ENCODE measurements around the gene LYPD6B.

The LYPD6B gene

DNA sequence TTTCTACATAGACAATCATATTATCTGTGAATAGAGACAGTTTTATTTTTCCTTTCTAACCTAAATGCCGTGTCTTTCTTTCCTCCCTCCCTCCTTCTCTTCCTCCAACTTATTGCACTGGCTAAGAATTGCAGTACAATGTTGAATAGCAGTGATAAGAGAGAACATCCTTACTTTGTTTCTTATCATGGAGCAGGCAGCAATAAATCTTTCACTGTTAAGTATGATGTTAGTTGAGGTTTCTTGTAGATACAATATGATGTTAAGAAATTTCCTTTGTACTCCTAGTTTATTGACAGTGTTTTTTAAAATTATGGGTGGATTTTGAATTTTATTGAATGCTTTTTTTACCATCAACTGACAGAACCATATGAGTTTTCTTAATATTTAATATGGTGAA lies 6.0 kb downstream of the LYPD6B start:
- DNase-seq: no peak

DNA sequence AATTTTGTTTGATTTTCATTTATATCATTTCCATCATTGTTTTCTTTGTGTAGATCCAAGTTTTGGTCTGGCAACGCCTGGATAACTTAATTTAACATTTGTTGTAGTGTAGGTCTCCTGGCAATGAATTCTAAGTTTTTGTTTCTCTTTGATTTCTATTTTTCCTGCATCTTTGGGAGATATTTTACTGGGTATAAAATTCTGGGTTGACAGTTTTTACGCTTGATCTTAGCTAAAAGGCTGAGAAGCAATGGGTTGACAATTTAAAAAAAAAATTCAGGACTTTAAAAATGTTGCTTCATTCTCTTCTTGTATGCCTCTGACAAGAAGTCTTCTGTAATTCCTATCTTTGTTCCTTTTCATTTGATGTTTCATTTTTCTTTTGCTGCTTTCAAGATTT lies 8.6 kb downstream of the LYPD6B start:
- DNase-seq: no peak

DNA sequence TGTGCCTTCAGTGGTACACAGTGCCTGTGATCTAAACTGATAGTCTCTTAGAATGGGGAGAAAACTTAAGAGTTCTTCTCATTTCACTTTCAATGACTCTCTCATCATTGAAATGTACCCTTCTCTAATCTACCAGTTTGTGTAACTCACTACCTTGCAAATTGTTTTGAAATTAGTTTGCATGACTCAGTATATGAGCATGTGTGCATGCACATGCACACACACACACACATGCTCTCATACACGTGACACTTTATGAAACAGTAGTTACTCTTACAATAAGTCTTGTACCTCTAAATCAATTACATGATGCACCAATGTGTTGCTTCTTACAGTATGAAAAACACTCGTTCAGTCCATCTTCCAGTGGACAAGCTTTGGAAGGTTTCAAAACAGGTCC lies 10.6 kb downstream of the LYPD6B start:
- DNase-seq: no peak

DNA sequence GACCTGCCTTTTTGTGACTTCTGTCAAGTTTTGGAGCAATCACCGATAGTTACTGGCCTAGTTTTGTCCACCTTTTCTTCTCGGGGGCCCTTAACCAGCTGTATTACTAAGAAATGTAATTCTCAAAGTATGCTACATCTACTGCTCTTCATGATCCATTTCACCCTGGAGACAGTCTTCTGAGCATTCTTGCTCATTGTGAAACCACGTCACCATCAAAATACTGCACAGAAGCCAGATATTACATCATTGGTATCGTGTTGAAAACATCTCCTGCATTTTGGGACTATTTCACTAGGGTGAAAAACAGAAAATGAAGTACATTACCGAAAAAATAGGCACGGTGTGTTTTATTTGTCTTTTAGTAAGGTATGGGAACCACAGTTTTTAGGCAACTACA lies 11.7 kb downstream of the LYPD6B start:
- no peak for DNase-seq

DNA sequence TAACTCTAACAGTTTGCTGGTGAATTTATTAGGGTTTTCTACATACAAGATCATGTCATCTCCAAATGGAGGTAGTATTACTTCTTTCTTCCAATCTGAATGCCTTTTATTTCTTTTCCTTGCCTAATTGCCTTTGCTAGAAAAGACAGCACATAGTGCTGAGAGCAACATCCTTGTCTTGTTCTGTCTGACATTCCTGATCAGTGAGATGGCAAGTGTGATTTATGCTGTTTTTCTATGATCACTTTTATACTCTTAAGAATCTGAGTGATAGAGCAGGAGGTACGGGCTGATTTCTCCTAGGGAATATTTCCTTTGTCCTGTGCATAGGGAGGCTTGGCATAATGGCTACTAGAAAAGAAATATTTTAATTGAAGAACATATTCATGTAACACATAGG lies 17.3 kb downstream of the LYPD6B start:
- DNase-seq: no peak

DNA sequence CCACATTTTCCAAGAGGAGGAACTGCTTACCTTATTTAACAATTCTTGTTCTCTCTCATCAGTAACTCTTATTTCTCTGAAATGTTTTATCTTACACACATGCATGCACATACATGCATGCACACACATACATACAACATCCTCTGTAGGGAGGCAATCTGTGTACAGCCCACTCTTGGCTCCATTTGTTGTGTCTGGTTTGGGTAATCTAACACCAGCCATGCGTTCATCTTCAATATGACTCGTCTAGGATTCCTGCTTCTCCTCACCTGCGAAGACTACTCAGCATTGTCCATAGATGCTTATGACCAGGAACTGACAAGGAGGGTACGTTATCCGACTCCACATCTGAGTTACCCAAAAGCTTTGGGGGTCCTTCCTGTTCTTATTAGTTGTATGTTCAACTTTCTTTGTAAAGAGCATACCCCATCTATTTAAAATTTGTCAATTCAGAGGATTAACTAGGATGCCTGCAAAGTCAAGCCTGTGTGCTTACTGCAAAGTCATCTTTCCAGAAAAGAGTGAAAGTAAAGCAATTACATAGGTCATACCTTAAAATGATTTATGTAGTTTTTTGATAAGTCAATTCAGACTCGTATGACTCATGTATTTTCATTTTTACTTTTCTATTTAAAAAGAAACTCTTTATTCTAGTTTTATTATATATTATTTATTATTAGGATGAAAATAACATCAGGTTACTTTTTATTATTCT lies 18.2 kb downstream of the LYPD6B start:
- no peak for DNase-seq

DNA sequence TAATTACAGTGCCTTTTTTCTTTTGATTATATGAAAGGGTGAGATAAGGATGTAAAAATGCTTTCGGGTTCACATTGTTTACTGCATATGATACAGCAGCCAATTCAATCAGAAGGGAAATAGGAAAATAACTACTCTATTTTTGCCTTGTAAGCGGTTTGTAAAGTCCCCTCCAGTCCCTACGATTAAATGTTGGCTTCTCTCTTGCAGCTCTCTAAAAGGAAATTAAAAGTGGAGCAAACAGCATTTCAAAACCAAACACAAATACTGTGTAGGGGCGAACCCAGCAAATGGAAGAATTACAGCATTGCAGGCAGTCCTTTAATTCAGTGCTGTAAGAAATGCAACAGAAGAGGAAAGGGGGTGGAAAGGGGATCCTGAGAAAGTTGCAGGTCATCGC lies 18.9 kb downstream of the LYPD6B start:
- DNase-seq: no peak

DNA sequence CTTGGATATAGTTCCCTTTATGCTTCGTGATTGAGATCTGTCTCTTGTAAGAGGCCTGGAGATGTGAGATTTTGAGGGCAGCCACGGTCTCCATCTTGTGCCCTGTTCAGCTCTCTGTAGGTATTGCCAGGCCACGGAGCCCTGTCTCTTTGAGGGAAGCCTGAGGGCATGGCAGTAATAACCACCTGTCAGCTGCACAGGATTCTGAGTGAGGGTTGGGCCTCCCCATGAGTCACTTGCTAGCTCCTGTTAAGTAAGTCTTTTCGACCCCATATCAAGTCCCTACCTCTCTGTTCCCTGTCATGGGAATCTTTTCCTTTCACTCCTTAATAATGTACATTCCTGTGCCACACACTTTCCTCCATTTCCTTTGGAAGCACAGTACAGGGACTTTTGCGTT lies 20.4 kb downstream of the LYPD6B start:
- no peak for DNase-seq

DNA sequence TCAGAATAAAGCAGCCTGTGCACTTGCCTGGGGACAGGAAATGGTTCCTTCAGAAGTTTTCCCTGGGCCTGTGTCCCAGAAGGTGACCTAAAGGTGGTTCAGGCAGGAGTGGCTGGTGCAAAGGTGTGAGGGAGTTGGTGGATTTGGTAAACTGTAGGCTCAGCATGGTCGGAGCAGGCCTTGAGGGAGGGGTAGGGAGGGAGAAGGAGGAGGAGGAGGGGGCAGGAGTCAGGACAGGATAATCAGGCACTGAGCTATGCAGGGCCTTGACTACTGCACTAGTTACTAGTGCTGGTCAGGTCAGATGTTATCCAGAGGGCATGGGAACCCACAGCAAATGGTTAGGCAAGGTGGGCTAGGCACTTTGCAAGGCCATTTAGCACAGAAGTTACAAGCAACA lies 21.3 kb downstream of the LYPD6B start:
- no peak for DNase-seq

DNA sequence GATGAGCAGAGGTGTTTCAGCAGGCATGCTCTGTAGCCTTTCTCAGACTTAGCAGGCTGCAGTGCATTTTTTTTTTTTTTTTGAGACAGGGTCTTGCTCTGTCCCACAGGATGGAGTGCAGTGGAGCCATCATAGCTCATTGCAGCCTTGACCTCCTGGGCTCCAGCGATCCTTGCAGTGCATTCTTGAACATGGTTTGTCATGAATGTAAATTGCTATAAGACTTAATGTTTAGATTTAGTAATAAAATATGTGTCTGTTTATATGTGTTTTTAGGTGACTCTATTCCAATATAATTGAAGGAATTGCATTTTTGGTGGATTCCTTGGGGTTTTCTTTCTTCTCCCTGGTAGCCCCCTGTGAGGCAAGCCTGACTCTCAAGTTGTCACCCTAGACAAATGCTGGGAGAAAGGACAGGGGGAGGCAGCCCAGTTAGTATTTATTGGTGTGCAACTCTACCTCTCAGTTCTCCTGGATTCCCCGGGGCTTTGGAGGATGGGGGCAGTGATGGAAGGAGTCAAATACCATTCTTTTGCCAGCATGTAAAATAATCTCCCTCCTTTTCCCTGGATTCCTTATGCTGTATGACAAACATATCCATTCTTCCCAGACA lies 22.7 kb downstream of the LYPD6B start:
- no peak for DNase-seq

DNA sequence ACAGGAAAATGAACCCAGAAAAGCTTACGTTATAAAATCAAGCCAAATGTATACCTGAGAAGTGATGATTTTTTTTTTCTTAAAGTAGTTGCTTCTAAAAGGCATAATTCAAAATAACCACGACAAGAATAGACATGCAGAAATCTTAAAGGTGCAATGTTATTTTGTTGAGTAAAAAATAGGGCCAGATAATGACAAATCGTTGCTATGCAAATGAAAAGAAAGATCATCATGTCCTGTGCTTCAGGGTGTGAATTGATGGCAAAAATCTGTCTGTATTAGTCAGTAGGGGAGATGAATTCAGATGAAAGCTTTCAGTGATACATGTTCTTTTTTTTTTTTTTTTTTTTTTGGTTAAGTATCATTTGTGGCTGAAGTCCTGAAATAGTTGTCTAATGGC lies 24.0 kb downstream of the LYPD6B start:
- DNase-seq: no peak

DNA sequence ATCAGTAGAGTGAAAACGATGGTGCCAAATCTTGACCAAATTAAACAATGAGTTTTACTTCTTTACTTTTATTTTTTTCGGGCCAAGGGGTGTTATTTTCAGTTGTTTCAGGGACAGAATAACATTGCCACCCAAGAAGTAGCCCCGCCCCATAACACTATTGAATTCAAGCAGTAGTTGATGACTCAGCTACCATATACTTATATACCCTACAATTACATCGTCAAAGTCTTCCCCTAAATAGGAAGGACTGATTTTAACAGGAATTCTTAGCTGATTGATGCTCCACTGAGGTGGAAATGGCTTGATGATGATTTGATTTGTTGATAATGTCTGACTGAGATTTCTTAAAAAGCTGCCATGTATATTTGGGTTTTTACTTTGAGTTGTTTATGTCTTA lies 24.7 kb downstream of the LYPD6B start:
- DNase-seq: no peak

DNA sequence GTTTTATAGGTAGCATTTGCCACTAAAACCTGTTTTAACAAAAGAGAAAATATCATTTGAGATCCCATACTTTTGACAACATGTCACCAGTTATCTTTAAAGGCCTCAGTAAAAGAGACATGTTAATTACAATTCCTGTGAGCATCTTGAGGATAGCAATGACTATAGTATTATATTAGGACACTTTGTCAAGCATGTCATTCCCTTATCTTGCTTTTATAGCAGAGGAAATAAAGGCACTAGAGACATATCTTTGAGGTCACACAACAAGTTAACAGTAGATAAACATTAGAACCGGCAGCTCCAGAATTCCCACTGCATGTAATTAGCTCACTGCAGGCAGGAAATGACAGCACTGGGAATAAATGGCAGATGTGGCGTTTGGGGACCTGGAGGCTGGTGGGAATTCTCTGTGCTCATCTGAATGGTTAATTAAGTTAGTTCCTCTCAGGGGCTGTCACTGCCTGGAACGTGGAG lies 25.9 kb downstream of the LYPD6B start:
- no peak for DNase-seq

DNA sequence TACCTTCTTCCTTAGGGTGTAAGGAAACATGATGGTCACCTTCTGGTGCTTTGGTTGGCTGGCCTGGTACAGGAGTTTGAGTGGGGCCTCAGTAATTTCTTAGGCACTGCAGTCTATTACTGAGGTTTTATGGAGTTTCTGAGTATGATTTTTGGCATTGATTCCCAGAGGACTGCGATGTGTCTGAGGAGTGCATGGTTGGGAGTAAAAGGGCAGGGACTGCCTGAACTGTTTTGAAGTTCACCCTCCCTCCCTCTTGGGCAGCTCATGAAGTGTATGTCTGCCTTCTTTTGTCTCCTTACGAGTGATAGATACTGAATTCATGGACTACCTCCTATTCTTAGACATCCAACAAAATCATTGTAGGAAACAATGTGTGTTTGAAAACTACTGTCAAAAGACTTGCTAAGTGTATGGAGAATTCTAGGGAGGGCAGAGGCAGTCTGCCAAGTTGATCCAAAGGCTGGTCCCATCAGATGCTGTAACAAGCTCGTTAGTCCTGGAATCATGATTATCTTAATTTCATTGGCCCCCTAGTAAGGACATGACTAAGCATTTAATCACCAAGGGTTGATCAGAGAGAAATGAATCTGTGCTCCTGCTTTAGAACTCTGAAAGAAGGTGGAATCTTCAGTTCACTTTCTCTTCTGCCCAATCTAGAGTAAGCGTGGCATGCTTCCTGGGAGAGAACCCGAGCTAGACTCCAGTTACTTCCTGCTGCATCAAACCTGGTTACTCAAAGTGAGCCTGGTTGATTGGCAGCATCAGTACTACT lies 26.5 kb downstream of the LYPD6B start:
- DNase-seq: no peak

DNA sequence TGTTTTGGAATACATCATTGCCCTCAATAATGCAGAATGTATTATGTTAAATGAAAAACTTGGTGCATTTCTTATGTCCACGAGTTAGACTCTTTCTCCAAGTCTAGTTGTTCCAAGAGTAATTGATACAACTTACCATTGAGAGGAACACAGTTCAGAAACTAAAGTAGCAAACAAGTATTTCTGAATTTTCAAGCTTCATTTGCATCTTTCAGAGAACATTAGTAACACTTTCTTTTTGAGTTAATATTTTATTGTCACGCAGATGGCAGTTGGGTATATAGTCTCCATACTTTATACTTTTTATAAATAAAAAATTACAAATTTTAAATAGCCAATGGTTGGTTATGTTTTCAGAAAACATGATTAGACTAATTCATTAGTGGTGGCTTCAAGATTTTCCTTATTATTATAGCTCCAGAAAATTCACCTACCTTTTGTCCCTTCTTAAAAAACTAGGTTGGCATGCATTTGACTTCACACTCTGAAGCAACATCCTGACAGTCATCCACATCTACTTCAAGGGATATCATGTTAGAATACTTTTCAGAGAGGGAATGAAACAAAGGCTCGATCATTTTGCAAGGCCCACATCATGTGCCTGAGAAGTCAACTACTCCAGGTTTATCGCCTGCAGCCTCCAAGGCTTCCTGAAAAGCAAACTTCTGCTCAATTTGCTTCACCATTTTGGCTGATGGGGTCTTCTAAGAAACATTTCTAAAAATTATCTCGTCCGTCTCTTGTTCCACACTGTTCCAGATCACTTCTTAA lies 29.9 kb downstream of the LYPD6B start:
- no peak for DNase-seq

DNA sequence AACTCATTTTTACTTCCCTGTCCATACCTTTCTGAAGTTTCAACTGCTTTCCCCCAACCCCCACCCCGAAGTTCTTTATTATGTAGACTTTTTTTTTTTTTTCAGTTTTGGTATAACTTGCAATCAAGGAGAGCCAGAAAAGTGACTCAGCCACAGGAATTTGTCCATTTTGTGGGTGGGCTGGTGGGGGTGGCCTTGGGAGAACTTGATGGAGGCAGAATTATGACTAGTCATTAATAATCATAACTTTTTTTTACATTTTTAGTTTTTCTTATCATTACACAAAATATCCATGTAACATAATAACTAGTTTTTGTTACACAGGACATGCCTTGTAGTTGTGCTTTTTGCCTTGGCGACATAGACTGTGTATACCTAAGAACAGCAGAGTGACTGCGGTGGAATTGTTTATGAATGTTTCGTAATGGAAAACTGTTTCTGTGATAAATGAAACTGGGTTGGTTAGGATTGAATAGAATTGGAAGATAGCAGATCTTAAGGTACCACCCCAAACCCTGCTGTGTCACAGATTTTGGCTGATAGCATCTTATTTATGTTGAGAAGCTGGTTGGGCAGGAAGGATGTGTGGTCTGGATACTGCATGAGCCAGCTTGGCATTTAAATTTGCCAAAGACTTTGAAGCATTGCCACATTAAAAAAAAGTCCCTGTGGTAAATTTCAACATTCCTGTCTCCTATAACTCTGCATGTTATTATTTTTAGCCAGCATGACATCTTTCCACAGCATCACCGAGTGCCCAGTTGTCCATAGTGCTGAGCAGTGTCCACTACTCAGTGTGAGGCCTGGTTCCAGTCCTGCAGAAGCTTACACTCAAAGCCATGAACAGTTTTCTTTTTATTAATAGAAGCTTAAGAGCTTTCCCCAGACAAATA lies 30.7 kb downstream of the LYPD6B start:
- peak; percentile 16 for DNase-seq

DNA sequence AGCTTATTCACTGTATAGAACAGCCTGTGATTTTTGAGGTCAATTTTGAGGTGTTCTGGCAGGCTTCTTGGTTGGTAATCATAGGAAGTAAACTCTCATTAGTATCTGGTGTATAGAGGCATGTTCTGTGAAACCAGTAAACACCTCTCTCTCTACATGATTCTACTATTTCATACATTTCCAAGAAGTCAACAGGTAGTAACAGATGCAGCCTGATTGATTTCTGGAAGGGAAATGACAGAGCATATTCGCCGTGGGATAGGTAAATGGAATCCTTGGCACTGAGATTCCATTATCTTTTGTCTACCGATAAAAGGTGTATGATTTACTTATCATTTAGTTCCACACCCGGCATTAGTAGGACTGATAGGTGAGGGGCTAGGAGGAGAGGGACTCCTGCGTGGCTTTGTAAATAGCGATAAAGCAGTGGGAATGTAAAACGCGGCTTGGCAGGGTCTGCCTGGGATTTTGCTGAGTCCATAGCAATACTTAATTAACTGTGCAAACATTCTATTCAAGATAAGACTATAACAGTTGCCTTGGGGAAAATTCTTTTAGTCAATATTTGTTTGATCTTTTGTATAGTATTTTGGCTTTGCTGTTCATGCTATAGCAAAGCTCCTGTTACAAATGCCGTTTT lies 32.3 kb downstream of the LYPD6B start:
- DNase-seq: no peak

DNA sequence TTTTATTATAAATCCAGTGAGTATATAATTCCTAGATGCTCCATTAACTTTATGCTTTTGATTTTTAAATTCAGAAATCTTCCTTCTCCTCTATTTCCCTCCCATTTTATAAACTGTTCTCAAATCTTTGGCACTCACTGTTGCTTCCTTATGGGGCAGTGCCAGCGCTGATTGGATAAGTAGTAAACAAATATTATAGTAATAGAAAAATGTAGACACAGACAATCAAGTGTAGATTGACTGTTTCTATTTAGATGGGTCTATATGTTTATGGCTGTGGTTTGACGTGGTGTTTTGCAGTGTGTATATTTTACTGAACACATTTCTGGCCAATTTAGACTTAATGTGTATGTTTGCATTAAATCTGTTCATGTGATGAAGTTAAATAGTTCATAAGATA lies 36.6 kb downstream of the LYPD6B start:
- no peak for DNase-seq

DNA sequence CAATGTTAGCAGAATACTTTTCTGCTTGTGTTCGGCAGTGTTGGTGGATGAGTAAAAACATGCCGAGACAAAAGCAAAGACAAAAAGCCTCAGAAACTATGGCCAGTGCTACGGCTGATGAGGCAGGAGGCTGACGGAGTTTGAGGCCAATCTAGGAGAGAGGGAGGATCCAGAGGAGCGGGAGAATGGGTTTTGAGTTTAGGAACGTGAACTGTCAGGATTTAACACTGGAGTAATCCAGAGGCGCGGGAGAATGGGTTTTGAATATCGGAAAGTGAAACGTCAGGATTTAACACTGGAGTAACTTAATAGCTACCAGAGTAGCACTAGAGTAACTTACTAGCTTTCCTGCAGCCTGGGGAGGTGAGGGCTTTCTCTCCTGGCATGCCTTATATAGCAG lies 37.4 kb downstream of the LYPD6B start:
- DNase-seq: no peak

DNA sequence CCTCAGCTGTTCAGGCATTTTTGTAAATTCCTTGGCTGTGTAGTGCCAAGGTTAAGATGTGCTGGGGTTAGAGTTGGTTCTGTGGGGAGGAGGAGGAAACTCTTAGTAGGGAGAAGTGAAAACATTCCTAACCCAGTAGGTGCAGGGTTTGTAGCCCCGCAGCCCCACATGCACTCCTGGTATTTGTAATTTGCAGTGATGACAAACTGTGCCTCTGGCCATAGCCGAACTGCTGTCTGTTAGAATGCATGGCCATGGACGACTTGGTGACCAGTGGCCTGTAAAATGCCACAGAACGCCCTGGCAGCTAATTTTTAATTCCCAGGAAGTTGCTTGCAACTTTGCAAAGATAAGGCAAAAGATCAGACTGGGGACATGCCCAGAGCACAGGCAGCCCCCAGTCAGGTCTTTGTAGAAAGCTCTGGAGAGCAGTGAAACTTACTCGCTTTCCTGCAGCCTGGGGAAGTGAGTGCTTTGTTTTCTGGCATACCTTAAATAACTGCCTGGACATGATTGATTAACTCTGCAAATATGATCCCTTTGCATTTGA lies 38.4 kb downstream of the LYPD6B start:
- DNase-seq: no peak

DNA sequence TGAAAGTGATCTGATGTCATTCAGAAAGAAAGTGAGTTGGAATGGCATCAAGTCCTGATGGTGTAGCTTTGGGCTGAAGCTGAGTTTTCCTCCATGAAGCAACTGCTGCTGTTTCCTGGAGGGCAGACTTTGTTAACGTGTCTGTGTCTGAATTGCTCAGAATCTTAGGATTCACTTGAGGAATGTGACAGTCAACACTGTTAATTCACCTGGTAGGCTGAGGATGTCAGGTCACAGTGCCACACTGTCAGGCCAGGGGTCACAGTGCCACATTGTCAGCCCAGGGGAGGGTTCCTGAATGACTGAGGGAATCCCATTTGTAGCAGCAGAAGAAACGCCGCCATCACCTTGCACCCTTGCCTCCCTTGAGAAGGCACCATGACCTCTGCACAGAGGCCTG lies 39.4 kb downstream of the LYPD6B start:
- DNase-seq: no peak

DNA sequence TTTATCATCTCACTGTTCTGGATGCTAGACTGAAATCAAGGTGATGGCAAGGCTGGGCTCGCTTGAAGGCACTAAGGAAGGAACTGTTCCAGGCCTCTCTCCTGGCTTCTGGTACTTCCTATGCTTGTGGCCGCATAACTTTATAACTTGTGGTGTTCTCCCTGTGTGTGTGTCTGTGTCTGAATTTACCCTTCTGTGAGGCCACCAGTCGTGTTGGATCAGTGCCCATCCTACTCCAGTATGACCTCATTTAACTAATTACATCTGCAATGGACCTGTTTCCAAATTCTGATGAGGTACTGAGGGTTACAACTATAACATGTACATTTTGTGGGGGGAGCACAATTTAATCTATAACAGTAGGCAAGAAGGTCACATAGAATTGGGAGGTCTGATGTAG lies 41.6 kb downstream of the LYPD6B start:
- no peak for DNase-seq
